ENCODE data around the gene PDE9A. TPM values are rescaled to one million over a fixed set of nuclear protein-coding genes. Genes with fewer than 3 reads are reported as not detected.

The PDE9A gene
- total and polyA plus RNA-seq, 2 experiments from 2014 or later, result 26.5 to 31.1 TPM

DNA sequence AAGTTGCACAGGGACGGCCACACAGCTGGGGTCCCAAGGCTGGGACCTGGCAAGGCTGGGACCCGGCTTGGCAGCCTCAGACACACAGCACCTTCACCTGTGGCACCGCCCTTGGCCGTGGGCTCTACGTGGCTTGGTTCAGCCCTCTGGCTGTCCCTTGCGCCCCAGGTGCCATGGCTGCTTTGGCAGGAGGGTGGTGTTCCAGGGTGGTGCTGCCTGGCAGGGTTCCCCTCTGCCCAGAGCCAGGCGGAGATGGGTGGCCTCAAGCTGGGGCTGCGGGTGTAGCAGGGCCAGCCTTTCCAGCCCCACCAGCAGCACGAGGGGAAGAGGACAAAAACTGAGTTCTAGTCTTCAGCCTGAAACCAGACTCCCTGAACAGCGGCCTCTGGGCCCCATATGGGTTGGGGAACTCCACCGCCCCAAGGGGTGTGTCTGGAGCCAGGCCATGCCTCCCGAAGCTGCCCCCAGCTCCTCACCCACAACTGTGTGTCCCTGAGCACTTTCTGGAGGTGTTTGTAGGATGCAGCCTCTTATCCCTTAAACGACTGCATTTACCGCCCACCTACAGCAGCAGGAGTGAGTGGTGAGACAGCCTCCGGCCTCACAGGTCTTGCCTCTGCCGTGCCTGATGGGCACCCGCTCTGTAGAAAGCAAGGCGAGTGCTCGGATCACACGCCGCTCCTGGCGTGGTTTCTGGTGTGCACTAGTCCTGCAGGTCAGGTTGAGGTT lies 92.3 kb downstream of the PDE9A start:
- Histone ChIP-seq H3K4me1 (ENCODE audit: insufficient read depth) (no peaks in the 10 kb centered on the region), H3K79me2 (replicated peaks; ENCODE audit: insufficient read depth) (no peaks in the 10 kb centered on the region), H3K27ac (ENCODE audit: low read depth) (no peak overlapping the region), H3F3A (replicated peaks; ENCODE audit: low read depth) (no peaks in the 10 kb centered on the region), H3K27me3 (ENCODE audit: insufficient read depth) (no peaks in the 10 kb centered on the region), H3K4me2 (no peak overlapping the region), H3K4me3 (no peak overlapping the region), H3K36me3 (ENCODE audit: insufficient read depth) (no peaks in the 10 kb centered on the region), H3K9me2 (ENCODE audit: insufficient read depth) (no peaks in the 10 kb centered on the region), H4K20me1 (replicated peaks; ENCODE audit: insufficient read depth) (0 out of 2 replicates have a peak, but pooled peaks cover 4% of the 10 kb centered on the region), H2AFZ (no peak overlapping the region)
- no peaks in the 10 kb centered on the region for H3K9me3 Mint-ChIP-seq
- peaks cover 10% of the 10 kb centered on the region; the same call in 1 of the 3 replicates for H3K4me1 Mint-ChIP-seq
- H3K36me3 Mint-ChIP-seq (ENCODE audit: low read depth), result peaks cover 15% of the 10 kb centered on the region; the same call in 2 of the 3 replicates
- H3K27me3 Mint-ChIP-seq (ENCODE audit: insufficient read depth, low read depth, poor library complexity), result peaks cover 10% of the 10 kb centered on the region
- no peak for TF ChIP-seq STAT1 (IDR thresholded peaks at IDR 0.05; ENCODE audit: unreplicated experiment)
- ATAC-seq, result no peak
- DNase-seq (ENCODE audit: low spot score), result no peak
- no peak overlapping the region for H3K4me3 Mint-ChIP-seq
- H3K27ac Mint-ChIP-seq, result no peak overlapping the region

DNA sequence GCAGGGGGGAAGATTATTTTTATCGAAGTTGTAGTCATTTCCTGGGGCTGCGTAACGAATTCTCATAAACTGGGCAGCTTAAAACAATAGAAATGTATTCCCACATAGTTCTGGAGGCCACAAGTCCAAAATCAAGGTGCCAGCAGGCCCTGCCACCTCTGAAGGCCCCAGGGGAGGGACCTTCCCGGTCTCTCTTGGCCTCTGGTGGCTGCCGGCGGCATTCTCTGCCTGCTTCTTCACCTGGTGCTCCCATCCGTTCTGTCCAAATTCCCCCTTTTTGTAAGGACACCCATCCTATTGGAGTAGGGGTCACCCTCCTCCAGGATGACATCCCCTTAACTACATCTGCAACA lies 92.8 kb downstream of the PDE9A start:
- Mint-ChIP-seq H3K4me3 (no peak overlapping the region), H3K36me3 (ENCODE audit: low read depth) (peaks cover 15% of the 10 kb centered on the region; the same call in 2 of the 3 replicates), H3K27me3 (ENCODE audit: insufficient read depth, low read depth, poor library complexity) (peaks cover 10% of the 10 kb centered on the region), H3K27ac (no peak overlapping the region), H3K9me3 (no peaks in the 10 kb centered on the region), H3K4me1 (peaks cover 10% of the 10 kb centered on the region; the same call in 1 of the 3 replicates)
- H3K79me2 ChIP-seq (replicated peaks; ENCODE audit: insufficient read depth), result no peaks in the 10 kb centered on the region
- no peak for ATAC-seq
- no peaks in the 10 kb centered on the region for H3K4me1 ChIP-seq (ENCODE audit: insufficient read depth)
- no peaks in the 10 kb centered on the region for H3F3A ChIP-seq (replicated peaks; ENCODE audit: low read depth)
- H3K9me2 ChIP-seq (ENCODE audit: insufficient read depth), result no peaks in the 10 kb centered on the region
- H3K4me2 ChIP-seq, result no peak overlapping the region
- no peaks in the 10 kb centered on the region for H3K27me3 ChIP-seq (ENCODE audit: insufficient read depth)
- H3K4me3 ChIP-seq, result no peak overlapping the region
- 0 out of 2 replicates have a peak overlapping the region, but pooled peaks have one; percentile 50 for H3K27ac ChIP-seq (ENCODE audit: low read depth)
- no peak overlapping the region for H2AFZ ChIP-seq
- no peaks in the 10 kb centered on the region for H3K36me3 ChIP-seq (ENCODE audit: insufficient read depth)
- no peak for DNase-seq (ENCODE audit: low spot score)
- 0 out of 2 replicates have a peak, but pooled peaks cover 4% of the 10 kb centered on the region for H4K20me1 ChIP-seq (replicated peaks; ENCODE audit: insufficient read depth)
- TF ChIP-seq STAT1 (IDR thresholded peaks at IDR 0.05; ENCODE audit: unreplicated experiment), result no peak
- TF ChIP-seq, protein P1, sequence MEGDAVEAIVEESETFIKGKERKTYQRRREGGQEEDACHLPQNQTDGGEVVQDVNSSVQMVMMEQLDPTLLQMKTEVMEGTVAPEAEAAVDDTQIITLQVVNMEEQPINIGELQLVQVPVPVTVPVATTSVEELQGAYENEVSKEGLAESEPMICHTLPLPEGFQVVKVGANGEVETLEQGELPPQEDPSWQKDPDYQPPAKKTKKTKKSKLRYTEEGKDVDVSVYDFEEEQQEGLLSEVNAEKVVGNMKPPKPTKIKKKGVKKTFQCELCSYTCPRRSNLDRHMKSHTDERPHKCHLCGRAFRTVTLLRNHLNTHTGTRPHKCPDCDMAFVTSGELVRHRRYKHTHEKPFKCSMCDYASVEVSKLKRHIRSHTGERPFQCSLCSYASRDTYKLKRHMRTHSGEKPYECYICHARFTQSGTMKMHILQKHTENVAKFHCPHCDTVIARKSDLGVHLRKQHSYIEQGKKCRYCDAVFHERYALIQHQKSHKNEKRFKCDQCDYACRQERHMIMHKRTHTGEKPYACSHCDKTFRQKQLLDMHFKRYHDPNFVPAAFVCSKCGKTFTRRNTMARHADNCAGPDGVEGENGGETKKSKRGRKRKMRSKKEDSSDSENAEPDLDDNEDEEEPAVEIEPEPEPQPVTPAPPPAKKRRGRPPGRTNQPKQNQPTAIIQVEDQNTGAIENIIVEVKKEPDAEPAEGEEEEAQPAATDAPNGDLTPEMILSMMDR (conservative IDR thresholded peaks at IDR 0.05; ENCODE audit: low read depth in 2 of 2), result no peak
- TF ChIP-seq ZNF331 (CRISPR knock-in tag; IDR thresholded peaks at IDR 0.05; ENCODE audit: low read depth), result no peak
- no peak for TF ChIP-seq NANOG (IDR thresholded peaks at IDR 0.05; ENCODE audit: borderline replicate concordance)
- TF ChIP-seq, protein P2, sequence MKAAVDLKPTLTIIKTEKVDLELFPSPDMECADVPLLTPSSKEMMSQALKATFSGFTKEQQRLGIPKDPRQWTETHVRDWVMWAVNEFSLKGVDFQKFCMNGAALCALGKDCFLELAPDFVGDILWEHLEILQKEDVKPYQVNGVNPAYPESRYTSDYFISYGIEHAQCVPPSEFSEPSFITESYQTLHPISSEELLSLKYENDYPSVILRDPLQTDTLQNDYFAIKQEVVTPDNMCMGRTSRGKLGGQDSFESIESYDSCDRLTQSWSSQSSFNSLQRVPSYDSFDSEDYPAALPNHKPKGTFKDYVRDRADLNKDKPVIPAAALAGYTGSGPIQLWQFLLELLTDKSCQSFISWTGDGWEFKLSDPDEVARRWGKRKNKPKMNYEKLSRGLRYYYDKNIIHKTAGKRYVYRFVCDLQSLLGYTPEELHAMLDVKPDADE (IDR thresholded peaks at IDR 0.05), result no peak
- no peak for TF ChIP-seq POLR2AphosphoS5 (IDR thresholded peaks at IDR 0.05; ENCODE audit: low read depth)
- TF ChIP-seq EZH2 (IDR thresholded peaks at IDR 0.05; ENCODE audit: low read depth, unreplicated experiment), result no peak
- TF ChIP-seq, protein P3, sequence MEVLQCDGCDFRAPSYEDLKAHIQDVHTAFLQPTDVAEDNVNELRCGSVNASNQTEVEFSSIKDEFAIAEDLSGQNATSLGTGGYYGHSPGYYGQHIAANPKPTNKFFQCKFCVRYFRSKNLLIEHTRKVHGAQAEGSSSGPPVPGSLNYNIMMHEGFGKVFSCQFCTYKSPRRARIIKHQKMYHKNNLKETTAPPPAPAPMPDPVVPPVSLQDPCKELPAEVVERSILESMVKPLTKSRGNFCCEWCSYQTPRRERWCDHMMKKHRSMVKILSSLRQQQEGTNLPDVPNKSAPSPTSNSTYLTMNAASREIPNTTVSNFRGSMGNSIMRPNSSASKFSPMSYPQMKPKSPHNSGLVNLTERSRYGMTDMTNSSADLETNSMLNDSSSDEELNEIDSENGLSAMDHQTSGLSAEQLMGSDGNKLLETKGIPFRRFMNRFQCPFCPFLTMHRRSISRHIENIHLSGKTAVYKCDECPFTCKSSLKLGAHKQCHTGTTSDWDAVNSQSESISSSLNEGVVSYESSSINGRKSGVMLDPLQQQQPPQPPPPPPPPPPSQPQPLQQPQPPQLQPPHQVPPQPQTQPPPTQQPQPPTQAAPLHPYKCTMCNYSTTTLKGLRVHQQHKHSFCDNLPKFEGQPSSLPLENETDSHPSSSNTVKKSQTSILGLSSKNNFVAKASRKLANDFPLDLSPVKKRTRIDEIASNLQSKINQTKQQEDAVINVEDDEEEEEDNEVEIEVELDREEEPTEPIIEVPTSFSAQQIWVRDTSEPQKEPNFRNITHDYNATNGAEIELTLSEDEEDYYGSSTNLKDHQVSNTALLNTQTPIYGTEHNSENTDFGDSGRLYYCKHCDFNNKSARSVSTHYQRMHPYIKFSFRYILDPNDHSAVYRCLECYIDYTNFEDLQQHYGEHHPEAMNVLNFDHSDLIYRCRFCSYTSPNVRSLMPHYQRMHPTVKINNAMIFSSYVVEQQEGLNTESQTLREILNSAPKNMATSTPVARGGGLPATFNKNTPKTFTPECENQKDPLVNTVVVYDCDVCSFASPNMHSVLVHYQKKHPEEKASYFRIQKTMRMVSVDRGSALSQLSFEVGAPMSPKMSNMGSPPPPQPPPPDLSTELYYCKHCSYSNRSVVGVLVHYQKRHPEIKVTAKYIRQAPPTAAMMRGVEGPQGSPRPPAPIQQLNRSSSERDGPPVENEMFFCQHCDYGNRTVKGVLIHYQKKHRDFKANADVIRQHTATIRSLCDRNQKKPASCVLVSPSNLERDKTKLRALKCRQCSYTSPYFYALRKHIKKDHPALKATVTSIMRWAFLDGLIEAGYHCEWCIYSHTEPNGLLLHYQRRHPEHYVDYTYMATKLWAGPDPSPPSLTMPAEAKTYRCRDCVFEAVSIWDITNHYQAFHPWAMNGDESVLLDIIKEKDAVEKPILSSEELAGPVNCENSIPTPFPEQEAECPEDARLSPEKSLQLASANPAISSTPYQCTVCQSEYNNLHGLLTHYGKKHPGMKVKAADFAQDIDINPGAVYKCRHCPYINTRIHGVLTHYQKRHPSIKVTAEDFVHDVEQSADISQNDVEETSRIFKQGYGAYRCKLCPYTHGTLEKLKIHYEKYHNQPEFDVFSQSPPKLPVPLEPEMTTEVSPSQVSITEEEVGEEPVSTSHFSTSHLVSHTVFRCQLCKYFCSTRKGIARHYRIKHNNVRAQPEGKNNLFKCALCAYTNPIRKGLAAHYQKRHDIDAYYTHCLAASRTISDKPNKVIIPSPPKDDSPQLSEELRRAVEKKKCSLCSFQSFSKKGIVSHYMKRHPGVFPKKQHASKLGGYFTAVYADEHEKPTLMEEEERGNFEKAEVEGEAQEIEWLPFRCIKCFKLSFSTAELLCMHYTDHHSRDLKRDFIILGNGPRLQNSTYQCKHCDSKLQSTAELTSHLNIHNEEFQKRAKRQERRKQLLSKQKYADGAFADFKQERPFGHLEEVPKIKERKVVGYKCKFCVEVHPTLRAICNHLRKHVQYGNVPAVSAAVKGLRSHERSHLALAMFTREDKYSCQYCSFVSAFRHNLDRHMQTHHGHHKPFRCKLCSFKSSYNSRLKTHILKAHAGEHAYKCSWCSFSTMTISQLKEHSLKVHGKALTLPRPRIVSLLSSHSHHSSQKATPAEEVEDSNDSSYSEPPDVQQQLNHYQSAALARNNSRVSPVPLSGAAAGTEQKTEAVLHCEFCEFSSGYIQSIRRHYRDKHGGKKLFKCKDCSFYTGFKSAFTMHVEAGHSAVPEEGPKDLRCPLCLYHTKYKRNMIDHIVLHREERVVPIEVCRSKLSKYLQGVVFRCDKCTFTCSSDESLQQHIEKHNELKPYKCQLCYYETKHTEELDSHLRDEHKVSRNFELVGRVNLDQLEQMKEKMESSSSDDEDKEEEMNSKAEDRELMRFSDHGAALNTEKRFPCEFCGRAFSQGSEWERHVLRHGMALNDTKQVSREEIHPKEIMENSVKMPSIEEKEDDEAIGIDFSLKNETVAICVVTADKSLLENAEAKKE (CRISPR knock-in tag; IDR thresholded peaks at IDR 0.05), result no peak
- no peak for TF ChIP-seq JUNB (IDR thresholded peaks at IDR 0.05; ENCODE audit: unreplicated experiment)
- TF ChIP-seq ZNF114 (CRISPR knock-in tag; IDR thresholded peaks at IDR 0.05), result no peak
- TF ChIP-seq EZH2phosphoT487 (IDR thresholded peaks at IDR 0.05; ENCODE audit: unreplicated experiment), result no peak
